GM18873 (cell line): Measurements from ENCODE around the gene PPM1H.
"Not testable (repeated sequence)": the region's sequence is repeated elsewhere in the genome, so short reads cannot be mapped to it uniquely, and the experiment has no call there.

Experiments used
- ATAC-seq: cut with Tn5 transposase; IDR thresholded peaks from one replicate; pipeline ENCODE4 v1.9.1; 2021; ENCODE audit warnings: mild to moderate bottlenecking, moderate library complexity, moderate number of reproducible peaks; ENCODE audit not compliant: unreplicated experiment, low FRiP score

PPM1H gene, protein sequence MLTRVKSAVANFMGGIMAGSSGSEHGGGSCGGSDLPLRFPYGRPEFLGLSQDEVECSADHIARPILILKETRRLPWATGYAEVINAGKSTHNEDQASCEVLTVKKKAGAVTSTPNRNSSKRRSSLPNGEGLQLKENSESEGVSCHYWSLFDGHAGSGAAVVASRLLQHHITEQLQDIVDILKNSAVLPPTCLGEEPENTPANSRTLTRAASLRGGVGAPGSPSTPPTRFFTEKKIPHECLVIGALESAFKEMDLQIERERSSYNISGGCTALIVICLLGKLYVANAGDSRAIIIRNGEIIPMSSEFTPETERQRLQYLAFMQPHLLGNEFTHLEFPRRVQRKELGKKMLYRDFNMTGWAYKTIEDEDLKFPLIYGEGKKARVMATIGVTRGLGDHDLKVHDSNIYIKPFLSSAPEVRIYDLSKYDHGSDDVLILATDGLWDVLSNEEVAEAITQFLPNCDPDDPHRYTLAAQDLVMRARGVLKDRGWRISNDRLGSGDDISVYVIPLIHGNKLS

DNA sequence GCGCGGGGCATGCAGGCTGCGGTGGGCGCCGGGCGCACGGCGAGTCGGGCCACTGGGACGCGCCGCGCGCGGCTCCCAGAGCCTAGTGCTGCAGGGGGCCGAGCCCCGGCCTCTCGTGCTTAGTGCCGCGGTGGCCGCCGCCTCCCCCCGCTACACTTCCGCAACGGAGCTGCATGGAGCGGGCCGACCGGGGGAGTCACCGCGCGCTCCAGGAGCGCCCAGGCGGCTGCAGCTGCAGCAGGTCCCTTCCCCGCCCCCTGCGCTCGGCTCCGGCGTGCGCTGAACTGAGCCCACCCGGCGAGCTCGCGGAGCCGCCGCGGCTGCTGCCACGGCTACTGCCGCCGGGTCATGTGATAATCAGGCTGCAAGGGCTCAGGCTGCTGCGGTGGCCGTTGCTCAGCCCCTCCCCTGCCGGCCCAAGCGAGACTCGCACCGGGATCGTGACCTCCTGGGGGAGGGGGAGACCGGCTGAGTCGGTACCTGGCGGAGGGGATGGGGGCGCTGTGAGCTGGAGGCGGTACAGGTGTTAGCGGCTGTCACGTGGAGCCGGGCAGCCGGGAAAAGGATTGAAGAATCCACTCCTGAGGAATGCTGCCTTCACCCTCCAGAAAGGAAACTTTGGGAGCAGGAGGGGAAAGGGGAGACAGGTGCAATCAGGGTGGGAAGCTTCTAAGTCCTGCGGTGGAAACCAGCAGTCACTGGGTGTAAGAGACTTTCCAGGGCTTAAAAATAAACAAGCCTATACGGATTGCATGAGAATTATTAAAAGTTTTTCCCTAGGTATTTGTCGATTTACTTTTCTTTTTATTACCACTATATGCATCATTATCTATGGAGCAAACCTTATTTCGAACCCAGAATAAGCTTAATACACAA, at the start of gene PPM1H:
PPM1H (minus strand) TSS at position 352 of the 876 bp plus-strand sequence. CDS start 414 bp downstream, outside the sequence.
- peak; percentile 78 for ATAC-seq

DNA sequence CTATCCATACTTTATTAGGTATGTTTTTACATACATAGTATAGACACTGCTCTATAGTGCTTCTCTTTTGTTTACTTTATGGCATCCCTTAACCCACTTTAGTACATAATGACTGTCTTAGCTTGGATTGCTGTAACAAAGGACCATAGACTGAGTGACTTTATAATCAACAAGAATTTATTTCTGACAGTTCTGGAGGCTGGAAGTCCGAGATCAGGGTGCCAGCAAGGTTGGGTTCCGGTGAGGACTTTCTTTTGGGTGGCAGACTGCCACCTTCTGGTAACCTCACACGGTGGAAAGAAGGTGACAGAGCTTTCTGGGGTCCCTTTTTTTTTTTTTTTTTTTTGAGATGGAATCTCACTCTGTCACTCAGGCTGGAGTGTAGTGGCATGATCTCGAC, 48.6 kb upstream of the PPM1H start:
- ATAC-seq: no peak

DNA sequence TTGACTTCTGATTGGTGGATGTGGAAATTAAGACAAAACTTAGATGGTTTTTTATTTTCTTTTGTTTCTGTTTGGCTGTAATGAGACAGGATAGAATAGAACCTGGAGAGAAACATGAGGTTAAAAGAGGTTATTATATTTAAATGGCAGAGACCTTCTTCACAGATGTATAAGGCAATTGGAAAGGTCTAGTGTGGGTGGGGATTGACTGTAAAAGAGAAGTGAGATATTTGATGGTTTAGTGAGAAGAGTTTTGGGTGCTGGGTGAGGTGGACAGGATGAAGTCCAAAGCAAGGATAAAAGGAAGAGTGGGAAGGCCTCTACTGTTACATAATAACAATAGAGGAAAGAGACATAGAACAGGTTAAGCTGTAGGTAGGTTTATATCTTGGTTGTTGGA, 43.8 kb upstream of the PPM1H start:
- no peak for ATAC-seq

DNA sequence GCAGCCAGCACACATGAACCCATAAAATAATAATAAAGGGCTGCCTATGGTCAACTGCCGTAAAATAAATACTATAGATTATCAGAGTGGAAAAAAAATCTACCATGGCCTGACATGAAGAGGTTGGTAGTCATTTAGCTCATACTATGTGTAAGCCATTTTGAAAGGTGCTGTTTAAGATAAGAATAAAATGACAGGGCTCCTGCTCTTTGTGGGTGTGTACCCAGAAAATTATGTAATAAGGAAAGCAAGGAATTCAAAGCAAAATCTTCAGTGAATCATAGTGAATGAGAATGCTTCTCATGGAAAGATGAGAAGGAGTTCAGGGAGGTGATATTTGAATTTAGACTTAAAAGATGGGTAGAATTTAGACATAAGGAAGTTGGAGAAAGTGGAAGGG, 42.9 kb upstream of the PPM1H start:
- no peak for ATAC-seq

DNA sequence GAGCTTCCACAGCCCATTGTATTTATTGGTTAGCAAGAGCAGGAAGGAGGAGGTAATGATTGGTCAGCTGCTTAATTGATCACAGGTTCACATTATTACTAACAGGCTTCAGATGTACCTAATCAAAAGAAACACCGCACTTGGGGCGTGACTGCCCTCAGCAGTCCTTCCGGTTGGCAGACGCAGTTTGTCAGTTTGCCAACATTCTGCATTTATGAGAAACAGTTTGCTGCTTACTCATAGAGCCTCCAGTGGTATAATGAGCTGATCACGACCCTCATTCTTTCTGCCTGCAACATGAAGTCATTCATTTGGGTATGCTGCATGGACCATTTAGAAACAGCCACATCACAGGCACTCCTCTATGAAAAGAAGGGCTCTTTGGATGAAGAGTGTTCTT, 42.5 kb upstream of the PPM1H start:
- ATAC-seq: no peak

DNA sequence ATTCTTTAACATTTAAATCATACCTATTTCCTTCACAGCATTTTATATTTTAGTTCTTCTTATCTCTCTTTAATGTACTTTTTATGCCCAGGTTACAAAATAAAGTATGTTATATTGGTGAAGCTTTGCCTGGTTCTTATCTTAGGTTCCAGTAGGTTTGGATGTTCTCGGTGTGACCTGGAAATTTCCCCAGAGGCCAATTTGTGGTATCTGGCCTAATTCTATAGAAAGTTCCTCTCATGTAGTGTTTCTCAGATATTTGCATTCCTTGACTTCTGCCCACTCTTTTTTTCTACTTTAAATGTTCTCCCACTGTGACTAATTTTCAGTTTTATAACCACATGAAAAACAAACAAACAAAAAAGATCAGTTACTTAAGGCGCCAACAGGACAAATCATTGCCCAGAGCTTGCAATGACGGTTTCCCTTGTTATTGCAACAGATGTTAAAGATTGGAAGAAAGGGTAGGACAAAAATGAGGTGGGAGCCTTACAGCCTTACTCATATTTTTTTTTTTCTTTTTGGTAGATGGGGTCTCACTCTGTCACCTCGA, 41.2 kb upstream of the PPM1H start:
- ATAC-seq: no peak

DNA sequence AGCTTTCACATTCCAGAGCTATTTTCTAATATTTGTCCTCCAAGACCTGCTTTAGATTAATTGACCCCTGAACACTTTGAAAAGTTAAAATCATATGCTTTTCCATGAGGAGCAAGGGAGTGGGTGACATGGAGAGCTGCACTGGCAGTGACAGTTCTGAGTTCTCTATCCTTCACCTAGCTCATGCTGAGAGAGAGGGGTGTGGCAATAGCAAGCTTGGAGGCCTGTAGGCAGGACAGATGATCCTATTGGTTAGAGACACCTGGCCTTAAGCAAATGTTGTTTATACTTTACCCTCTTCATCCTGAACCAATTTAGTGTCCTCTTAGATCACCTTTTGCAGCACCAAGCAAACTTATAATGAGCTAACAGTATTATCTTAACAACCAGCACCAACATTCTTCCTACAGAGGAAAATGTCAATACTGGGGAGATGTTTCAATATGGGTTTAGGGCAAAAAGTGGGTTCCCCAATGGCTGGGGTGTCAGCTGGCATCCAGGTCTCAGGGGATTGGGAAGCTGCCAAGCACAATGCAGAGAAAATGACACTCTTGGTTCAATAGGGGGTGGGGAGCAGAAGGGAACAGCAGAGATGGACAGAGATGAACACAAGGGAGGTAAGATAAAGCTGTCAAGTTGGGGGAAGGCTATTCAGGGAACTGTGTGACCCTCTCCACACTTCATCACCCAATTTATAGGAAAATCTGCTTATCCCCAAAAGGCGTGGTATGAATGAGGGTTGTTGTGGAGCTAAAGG, 37.0 kb upstream of the PPM1H start:
- ATAC-seq: no peak

DNA sequence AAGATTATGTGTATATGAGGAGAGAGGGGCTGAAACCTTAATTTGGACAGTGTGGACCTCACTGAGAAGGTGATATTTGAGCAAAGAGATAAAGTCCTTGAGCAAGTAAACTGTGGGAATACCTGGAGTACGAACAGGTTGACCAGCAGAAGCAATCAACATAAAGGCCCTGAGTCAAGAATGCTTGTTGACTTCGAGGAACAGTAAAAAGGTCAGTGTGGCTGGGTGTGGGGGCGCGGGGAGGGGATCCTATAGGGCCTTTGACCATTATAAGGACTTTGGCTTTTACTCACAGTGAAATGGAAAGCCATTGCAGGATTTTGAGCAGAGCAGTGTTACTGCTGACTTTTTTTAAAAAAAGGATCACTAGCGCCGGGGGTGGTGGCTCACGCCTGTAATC, 34.7 kb upstream of the PPM1H start:
- ATAC-seq: no peak

DNA sequence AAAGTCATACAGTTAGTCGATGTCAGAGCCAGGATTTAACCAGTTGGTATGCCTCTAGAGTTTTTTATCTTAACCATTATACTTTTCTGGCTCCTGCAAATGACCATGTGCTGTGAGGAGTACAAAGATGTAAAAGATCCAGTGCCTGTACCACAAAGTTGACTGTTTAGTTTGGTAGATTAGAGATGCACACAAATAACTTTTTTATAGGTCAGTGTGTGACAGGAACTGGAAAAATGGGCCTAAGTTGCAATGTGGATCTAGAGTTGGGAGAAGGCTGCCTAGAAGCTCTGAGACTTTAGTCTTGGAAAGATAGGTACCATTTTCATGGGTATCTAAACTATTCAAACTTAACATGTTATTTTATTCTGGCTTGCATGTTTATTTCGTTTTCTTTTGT, 32.8 kb upstream of the PPM1H start:
- no peak for ATAC-seq

DNA sequence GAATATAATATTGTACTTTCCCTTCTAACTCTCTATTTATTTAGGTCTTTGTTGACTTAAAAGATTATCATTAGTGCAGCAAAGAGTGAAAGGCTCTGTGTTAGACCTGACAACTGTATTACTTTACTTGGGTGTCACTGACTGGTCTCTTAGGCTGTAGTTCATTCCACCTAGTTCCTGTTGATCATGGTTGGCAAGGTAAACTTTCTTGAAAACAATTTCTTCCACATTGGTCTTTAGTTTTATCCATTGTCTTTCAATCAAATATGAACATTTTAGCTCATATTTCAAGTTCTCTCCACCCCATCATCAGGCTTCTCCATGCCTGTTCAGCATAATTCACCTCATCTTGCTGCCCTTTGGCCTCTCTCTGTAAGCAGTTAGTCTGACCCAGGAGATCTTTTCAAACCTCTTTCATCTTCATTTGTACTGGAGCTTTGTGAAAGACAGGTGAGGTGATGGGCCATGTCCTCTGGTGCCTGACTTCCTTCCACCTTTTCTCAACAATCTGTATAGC, 32.1 kb upstream of the PPM1H start:
- ATAC-seq: no peak

DNA sequence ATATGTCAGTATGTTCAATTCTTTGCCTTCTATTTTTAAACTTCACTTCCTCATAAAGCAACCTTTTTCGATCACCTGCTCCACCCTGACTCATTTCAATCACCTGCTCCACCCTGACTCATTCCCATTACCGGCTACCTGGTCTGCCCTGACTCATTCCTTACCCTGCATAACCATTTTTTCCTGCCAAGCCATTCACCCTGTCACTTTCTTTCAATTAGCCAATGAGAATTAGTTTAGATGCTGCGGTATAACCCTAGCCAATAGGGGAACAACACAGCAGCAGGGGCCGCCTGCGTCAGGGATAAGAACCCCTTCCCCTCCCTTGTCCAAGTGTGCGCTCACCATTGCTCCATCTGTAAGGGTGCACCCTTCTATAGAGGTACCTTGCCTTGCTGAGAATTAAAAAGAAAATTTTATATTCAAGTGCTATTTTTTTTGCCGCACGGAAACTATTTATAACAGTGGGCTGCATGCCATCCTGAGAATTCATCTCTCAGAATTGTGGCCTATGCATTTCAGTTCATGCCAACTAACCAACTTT, 31.6 kb upstream of the PPM1H start:
- not testable (repeated sequence) for ATAC-seq

DNA sequence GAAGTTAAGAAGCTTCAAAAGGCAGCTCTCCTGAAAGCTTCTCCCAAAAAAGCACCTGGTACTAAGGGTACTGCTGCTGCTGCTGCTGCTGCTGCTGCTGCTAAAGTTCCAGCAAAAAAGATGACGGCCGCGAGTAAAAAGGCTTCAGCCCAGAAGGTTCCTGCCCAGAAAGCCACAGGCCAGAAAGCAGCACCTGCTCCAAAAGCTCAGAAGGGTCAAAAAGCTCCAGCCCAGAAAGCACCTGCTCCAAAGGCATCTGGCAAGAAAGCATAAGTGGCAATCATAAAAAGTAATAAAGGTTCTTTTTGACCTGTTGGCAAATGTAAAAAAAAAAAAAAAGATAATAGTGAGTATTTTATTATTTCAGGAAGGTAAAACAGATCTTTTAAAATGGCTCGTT, 30.8 kb upstream of the PPM1H start:
- ATAC-seq: not testable (repeated sequence)

DNA sequence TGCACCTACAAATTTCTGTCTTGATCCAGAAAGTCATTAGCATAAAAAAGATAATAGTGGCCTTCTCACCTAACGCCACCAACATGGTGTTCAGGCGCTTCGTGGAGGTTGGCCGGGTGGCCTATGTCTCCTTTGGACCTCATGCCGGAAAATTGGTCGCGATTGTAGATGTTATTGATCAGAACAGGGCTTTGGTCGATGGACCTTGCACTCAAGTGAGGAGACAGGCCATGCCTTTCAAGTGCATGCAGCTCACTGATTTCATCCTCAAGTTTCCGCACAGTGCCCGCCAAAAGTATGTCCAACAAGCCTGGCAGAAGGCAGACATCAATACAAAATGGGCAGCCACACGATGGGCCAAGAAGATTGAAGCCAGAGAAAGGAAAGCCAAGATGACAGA, 30.3 kb upstream of the PPM1H start:
- ATAC-seq: not testable (repeated sequence)

DNA sequence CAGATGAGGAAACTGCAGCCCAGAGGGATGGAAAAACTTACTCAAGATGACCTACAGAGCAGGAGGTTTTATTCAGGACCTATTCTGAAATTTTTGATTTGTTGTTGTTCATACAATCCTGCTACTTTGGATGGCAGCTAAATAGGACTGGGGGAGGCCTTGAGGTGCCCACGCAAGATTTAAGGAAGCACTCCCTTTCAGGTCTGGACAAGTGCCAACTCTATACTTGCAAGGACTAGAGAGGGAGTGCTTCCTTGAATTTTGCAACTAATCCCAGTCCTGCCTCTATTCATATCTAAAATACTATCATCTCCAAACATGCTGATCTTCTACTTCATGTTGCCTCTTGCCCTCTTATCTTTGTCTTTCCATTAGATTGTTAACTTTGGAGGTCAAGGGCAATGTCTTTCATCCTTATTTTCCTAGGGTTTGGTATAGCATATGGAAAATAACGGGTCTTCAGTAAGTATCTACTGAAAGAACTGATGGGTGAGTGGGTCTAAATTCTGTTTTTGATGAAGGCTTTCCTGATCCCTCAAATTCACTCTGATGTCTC, 28.6 kb upstream of the PPM1H start:
- ATAC-seq: no peak

DNA sequence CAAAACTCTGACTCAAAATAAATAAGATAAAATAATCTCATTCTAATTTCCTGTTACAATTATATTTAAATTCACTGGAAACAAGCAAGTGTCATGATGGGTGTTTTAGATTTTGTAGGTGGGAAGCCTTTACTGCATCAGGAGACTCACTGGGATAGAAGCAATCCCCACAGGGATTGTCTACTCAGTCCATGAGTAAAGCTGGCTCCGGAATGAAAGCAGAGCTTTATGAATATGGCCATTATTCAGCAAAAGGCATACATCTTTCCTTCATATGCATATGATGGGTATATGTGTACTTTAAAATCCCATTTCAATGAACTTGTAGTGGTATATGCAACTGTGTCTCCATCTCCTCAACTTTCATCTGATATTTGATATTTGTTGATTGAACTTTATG, 25.4 kb upstream of the PPM1H start:
- ATAC-seq: no peak

DNA sequence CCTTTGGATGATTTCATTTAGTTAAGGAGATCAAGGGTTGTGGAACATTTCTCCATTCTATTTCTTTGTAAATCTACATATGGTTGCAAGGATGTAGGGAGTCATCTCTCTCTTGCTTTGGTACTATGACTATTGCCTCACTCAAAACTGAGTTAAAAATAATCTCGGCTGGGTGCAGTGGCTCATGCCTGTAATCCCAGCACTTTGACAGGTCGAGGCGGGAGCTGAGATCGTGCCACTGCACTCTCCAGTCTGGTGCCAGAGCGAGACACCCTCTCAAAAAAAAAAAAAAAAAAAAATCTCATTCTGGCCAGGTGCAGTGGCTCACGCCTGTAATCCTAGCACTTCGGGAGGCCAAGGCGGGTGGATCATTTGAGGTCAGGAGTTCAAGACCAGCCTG, 24.8 kb upstream of the PPM1H start:
- ATAC-seq: no peak

DNA sequence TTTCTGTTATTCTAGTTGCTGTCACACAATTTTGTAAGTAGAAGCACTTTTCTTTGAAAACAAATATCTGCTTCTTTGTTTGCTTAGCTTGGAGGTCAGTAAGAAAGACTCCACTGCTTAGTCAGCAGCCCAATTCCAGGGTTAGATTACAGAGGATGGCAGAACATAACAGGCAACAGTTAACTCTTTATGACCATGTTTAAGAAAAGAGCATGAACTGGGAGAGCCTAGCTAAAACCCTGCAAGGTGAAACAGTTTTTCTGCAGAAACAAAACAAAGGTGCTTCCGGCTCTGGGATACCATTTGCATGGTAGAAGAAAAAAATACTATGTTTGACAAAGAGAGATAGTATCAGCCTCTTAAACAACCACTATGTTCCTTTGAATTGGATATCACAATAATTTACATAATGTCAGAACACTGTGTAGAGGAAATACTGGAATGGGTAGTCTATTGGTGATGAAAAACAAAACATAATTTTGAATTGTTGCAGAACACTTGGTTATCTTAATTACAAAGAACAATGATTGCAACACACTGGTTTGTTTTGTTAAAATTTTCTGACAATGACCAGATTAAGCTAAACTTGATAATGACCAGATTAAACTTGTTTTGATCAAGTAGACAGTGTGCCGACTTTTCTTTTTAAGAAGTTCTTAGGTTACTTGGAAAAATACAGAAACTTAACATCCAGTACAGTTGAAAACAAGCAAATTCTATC, 22.4 kb upstream of the PPM1H start:
- ATAC-seq: no peak

DNA sequence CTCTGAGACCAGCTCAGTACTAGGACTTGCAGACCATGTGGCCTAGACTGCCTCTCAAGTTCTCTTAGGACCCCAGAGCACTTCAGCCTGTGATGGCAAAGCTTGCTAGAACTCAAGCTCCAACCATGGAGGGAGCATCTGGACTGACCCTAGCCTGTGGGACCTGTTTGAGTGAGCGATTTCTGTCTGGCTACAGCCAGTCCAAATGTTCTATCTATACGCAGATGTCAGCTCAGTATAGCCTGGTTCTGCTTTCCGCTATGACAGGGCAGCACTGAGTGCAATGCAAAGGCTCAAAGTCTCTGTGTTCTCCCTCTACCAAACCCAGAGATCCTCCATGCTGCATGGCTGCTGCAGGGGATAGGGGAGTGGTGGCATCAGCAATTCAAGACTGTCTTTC, 20.7 kb upstream of the PPM1H start:
- ATAC-seq: no peak

DNA sequence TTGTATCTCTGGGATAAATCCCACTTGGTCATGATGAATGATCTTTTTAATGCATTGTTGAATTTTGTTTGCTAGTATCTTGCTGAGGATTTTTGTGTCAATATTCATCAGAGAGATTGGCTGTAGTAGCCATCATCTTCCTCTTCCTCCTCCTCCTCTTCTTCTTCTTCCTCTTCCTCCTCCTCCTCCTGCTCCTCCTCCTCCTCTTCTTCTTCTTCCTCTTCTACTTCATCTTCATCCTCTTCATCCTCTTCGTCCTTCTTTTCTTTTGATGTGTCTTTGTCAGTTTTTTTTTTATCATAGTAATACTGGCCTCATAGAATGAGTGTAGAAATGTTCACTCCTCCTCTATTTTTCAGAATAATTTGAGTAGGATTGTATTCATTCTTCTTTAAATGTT, 15.4 kb upstream of the PPM1H start:
- no peak for ATAC-seq
